NCI-H2196 (cell line): Measurements from ENCODE around the gene PARD6G.
A peak's percentile ranks its signal among the peaks of the same experiment; 100 is the strongest.

Experiments
- DNase-seq: peaks from one replicate; lab custom pipeline; 2025; ENCODE audit not compliant: unreplicated experiment; lab: John Stamatoyannopoulos, UW

Gene PARD6G

GRCh38 chr18:80213182-80213581, 34.1 kb downstream of the PARD6G start:
- DNase-seq = no peak

- no peak for DNase-seq
Observed at GRCh38 chr18:80210312-80211083, 36.8 kb downstream of the PARD6G start.

- DNase-seq = no peak
Observed at GRCh38 chr18:80208620-80209019, 38.7 kb downstream of the PARD6G start.

GRCh38 chr18:80205294-80205693, 42.0 kb downstream of the PARD6G start:
- DNase-seq = no peak

GRCh38 chr18:80204142-80204541, 43.2 kb downstream of the PARD6G start:
- DNase-seq = no peak

- DNase-seq = no peak
Observed at GRCh38 chr18:80203249-80203648, 44.1 kb downstream of the PARD6G start.

- DNase-seq = no peak
Observed at GRCh38 chr18:80202264-80202998, 44.9 kb downstream of the PARD6G start.

GRCh38 chr18:80201739-80202138, 45.6 kb downstream of the PARD6G start:
- no peak for DNase-seq

- peak; percentile 54 for DNase-seq
Observed at GRCh38 chr18:80200932-80201672, 46.2 kb downstream of the PARD6G start.

- peak; percentile 18 for DNase-seq
Observed at GRCh38 chr18:80200171-80200931, 47.0 kb downstream of the PARD6G start.

- no peak for DNase-seq
Observed at GRCh38 chr18:80198994-80199748, 48.1 kb downstream of the PARD6G start.

GRCh38 chr18:80198391-80198790, 48.9 kb downstream of the PARD6G start:
- no peak for DNase-seq

- DNase-seq = no peak
Observed at GRCh38 chr18:80197528-80197927, 49.8 kb downstream of the PARD6G start.

- no peak for DNase-seq
Observed at GRCh38 chr18:80196528-80197320, 50.6 kb downstream of the PARD6G start.

GRCh38 chr18:80194874-80195570, 52.3 kb downstream of the PARD6G start:
- DNase-seq = no peak

GRCh38 chr18:80193701-80194100, 53.6 kb downstream of the PARD6G start:
- no peak for DNase-seq

GRCh38 chr18:80192653-80193385, 54.5 kb downstream of the PARD6G start:
- no peak for DNase-seq
